Stimulated activated CD8-positive, alpha-beta memory T cell treated with anti-CD3 and anti-CD28 coated beads, Interleukin-2, amount 100 ng/mL, for 1 hour (primary cell): ENCODE data around the gene NFYB.
A peak's percentile ranks its signal among the peaks of the same experiment; 100 is the strongest.
"Not testable (repeated sequence)": the region's sequence is repeated elsewhere in the genome, so short reads cannot be mapped to it uniquely, and the experiment has no call there.

Experiments used
- DNase-seq, 2 donors: peaks; one replicate each; pipeline ENCODE4 v3.0.0-alpha.2; 2020; ENCODE audit warnings: low read depth in 2 of 2

NFYB gene

GRCh38 chr12:104163028-104163427 lies 25.0 kb upstream of the NFYB start:
- not testable (repeated sequence) for DNase-seq

DNA sequence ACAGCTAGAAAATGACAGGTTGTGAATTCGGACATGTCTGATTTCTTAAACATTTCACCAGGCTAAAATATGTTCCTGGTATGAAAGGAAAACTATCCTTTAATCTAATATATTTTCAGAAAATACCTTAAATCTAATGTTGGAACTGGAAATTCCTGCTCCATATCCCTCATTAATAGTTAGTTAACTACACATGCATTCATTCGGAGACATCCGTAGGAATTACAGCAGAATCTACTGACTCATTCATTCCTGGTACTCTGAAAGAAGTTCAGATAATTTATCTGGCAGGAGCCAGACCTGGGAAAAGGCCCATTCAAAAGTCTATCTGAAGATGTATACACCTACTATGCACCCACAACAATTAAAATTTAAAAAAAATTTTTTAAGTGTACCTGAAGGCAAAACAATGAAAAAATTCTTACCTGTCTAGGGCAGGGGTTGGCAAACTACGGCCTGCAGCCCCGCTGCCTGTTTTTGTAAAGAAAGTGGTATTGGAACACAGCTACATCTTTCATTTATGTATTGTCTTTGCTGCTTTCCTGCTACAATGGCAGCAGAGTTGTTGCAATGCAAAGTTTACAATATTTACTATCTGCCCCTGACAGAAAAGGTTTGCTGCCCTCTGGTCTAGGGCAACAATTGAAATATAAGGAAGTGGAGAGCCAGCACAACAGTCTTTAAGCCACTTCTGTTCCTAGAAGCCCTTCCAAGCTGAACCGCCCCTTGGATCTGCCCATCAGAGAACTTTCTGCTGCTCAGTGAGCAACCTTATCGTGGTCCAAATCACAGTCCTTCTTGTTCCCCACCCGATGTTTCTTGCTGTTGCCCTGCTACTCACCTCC lies 17.9 kb upstream of the NFYB start:
- DNase-seq, result no peak

- no peak for DNase-seq
Observed at GRCh38 chr12:104154806-104155205, 16.8 kb upstream of the NFYB start.

DNA sequence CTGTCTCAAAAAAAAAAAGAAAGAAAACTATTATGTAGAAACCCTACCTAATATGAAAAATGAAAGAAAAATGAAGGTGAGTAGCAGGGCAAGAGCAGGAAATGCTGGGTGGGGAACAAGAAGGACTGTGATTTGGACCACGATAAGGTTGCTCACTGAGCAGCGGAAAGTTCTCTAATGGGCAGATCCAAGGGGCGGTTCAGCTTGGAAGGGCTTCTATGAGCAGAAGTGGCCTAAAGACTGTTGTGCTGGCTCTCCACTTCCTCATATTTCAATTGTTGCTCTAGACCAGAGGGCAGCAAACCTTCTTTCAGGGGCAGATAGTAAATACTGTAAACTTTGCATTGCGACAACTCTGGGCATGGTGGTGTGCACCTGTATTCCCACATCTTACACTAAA lies 16.3 kb upstream of the NFYB start:
- no peak for DNase-seq

- DNase-seq, result no peak
Observed at GRCh38 chr12:104152685-104153241, 14.8 kb upstream of the NFYB start.

DNA sequence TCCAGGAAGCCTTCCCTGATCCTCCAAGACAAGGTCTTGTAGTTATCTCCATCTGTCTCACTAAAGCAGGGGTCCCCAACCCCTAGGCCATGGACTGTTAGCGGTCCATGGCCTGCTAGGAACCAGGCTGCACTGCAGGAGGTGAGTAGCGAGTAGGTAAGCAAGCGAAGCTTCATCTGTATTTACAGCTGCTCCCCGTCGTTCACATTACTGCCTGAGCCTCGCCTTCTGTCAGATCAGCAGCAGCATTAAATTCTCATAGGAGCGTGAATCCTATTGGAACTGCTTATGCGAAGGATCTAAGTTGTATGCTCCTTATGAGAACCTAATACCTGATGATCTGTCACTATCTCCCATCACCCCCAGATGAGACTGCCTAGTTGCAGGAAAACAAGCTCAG lies 12.4 kb upstream of the NFYB start:
- DNase-seq, result no peak

DNA sequence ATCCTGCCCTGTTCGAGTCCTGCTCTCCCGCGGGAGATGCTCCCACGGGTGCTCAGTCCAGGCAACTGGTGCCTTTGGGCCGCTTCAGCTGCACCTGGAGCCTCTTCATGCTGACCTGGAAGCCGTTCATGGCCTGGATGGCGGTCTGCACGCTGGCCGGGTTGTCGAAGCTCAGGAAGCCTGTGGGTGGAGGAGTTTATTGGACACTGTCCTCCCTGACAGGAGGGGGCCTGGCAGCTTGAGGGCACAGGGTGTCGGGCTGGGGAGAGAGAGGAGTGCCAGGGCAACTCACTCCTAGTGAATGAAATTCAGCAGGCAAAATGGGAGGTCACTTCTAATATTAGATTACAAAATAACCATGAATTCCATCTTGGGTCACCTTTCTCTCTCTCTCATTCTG lies 9.3 kb upstream of the NFYB start:
- no peak for DNase-seq

- no peak for DNase-seq
Observed at GRCh38 chr12:104143918-104144317, 5.9 kb upstream of the NFYB start.

DNA sequence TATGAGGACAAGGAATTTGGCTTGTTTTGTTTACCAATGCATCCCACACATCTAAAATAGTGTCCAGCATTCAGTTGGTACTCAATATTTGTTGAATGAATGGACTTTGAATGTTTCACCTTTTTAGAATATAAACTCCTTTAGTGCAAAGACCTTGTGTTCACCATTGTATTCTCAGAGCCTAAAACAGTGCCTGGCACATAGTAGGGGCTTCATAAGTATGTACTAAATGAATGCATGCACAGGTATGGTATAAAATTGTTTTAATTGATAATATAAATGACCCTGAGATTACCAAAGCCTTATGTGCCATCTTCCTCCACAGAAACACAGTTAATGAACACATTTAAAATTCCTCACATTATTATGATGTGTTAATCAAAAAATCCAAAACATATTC lies 5.0 kb upstream of the NFYB start:
- DNase-seq, result no peak

GRCh38 chr12:104142543-104142942 lies 4.5 kb upstream of the NFYB start:
- no peak for DNase-seq

DNA sequence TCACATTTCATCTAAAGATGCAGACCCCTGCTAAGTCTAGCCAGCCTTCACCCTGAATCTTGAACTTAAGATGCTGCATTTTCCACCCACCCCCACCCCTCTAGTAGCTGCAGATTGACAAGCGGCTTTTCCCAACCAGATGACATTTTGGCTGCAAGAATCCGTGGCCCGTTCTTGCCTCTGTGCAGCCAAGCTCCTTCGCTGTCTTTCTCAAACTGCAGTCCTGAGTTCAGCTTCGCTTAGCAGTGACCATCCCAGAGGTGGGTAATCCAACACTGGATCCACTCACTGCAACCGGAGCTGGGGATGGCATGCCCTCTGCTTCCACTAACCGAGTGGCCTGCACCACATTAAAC lies 765 bp upstream of the NFYB start:
- no peak for DNase-seq

GRCh38 chr12:104137001-104137901 lies 759 bp downstream of the NFYB start:
- peak; percentile 9 to 16 for DNase-seq

DNA sequence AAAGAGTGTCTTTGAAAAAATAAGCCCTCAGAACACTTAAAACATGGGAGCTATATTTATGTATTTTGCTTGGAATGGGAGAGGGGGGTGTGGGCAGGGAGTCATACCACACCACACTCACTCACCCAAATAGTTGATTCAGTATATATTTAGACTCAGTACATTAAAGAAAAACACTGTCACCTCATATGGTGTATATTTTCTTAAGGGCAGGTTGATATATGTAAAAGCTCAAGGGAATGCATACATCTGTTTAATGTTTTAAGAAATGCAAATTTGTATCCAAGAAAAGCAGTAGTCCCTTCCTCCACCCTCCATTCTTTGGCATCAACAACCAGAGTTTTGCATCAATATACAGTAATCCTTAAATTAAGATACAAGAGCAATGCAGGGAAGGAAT lies 1.4 kb downstream of the NFYB start:
- DNase-seq, result no peak

DNA sequence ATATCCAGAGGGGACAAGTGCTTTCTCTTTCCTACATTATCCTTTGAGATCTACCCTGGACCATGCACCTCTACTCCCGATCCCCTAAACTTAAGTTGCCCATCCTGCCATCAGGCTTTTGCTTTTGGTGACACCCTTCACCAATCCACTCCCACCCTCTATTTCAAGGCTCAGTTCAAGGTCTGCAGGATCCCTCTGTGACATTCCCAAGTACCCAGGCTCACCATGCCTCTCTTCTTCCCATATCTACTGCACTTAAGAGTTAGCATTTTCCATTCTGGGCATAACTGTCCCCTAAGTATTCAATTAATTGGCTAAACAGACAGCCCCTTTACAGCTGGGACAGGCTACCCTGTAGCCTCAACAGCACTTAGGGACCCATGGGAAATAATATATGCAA lies 3.1 kb downstream of the NFYB start:
- no peak for DNase-seq

DNA sequence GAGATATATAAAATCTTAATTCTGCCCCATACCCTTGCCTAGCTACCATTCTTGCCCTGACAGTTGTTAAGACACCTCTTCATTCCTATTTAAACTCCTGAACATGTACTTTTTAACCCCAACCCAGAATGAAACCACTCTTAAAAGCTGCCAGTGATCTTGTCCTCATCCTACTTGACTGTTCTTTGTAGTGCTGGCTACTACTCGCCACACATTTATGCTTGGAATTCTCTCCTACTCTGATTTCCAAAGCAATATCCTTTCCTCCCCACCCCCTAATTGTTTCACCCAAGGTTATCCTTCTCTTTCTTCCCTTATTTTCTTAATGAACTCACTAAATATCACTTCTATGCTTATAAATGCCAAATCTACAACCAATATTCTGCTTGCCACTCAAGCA lies 4.1 kb downstream of the NFYB start:
- DNase-seq, result no peak

DNA sequence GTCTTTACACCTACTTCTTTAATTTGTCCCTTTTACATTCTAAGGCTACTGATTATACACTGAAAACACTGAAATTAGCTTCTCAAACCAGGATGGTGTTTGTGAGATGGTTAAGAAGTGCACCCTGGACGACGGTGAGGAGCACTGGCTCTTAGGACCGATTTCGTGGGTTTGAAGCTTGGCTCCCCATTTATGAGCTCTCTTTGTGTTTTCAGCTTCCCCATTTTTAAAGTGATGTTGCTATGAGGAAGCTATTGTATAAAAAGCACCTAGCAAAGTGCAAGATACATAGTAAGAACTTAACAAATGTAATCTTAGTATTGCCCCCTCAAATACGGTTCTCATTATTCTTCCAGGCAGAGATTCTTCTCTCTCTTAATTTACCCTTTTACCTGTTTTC lies 4.7 kb downstream of the NFYB start:
- no peak for DNase-seq

DNA sequence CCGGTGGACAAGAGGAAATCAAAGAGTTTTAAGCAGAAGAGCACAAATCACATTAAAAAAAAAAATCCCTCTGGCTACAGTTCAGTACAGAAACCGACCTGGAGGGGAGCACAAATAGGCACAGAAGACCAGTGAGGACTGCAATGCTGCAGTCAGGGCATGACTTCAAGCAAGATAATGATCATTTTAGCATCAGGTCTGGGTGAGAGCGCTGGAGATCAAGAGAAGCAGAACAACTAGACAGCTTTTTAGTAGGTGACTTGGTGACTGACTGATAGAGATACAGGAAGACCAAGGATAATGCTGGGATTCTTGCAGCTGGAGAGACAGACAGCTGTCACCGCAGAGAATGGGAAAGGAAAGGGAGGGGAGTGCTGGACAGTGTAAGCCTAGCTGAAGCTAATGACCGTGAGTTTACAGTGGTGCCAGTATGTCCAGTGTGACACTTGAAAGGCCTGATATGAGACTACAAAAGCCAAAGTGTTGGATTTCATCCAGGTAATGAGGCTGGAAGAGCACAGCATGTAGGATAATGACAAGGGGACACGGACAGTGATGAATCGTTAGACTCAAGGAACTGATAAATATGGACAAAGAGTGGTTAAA lies 5.6 kb downstream of the NFYB start:
- no peak for DNase-seq

GRCh38 chr12:104131609-104132008 lies 6.4 kb downstream of the NFYB start:
- DNase-seq, result no peak

DNA sequence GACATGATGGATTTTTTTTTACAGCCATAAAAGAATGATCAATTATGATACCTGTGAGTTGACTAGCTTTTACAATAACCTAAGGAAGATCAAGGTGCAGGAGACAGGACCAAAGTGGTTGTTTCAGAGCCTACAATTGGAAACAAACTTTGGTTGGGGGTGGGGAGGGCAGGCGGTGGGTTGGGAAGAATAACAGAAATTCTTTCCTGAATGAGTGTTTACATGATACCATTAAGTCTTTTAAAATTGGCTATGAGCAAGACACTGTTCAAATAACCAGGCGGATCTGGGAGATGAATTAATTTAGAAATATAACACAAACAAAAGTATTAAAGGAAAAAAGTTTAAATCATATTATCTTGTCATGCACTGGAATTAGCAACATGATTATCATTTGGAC lies 7.2 kb downstream of the NFYB start:
- DNase-seq, result no peak

DNA sequence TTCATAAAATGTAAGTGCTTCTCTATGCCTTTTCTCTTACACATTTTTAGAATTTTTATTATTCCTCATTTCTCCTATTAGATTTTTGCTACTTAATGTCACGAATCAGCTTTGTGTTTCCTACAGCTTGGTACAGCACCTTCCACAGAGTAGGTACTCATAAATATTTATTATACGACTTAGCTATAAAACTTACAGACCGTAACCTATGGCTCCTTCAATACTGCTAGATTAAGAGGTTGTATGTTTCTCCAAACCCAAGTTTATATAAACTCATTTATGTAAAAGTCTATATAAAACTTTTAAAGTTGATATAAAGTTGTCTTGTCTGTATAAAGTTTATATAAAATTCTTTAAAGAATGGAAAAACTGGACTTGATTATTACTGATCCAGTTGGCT lies 11.5 kb downstream of the NFYB start:
- no peak for DNase-seq

GRCh38 chr12:104122298-104122697 lies 15.7 kb downstream of the NFYB start:
- DNase-seq, result no peak

DNA sequence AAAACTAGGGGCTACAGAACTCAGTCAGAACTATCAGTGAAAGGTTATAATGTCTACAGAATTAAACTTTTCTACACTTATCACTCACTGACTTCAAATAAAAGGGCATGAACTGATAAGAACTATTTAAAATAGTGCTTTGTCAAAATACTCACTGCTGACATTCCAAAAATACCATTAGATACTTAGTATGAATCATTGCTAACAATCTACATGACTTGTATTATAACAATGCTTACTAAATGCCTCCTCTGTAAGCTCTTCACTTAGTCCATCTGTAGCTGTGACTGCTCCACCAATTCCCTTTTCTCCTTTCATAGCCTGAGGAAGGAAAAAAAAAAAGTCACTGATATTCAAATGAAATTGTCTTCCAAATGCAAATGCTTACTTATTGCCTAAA lies 17.0 kb downstream of the NFYB start:
- DNase-seq, result no peak
